ENCODE results near the gene ZNF184. TPM values are rescaled to one million over a fixed set of nuclear protein-coding genes. Genes with fewer than 3 reads are reported as not detected.

ZNF184 gene
- total RNA-seq, 1 donor from 2014 or later, result 7.6 TPM

DNA sequence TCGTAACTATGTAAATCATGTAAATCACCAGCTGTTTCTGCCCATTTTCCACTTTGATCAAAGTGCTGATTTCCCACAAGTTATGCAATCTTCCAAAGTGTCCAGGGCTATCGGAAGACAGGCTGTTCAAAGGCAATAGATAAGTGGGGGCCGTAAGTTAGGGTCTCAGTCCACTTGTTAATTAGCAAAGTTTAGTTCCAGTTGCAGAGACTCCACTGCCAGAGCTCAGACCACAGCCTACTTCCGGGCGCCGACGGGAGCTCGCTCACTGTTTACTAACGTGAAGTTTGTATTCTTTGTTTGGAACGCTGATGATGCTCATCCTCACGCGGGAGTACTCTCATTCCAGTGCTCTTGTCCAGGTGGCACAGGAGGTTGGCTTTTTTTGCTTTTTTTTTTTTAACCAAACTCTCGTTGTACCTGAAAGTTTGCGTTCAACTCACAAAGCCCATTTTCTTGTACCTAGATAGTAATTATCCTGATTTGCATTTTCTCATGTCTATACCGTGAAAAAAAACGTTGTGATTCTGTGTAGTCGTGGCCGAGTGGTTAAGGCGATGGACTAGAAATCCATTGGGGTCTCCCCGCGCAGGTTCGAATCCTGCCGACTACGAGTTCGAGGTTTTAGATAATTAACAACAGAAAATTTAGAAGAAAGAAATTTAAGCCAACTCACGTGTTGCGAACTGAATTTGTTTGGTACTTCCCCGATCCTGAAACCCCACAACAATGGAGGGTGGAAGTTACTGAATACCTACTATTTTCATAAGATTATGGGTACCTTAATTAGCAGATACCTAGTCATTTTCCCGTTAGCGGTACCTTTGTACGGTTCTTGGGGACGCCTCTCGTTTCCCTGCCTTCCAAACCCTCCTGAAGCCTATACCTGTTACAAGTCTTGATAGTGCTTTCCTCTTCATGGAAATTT lies 29.9 kb upstream of the ZNF184 start:
- no peaks in the 10 kb centered on the region for H3K9me3 Mint-ChIP-seq
- H3K4me1 Mint-ChIP-seq (ENCODE audit: low read depth), result peaks cover 32% of the 10 kb centered on the region
- H3K27me3 Mint-ChIP-seq (ENCODE audit: insufficient read depth), result peaks cover 48% of the 10 kb centered on the region
- intact Hi-C loops (cut with micrococcal nuclease), result loop anchor here (1.0 to 5.0 kb wide), 13 partner anchors 7 to 1440 kb away; partner anchors contain the start of genes POM121L2 and ZNF184
- H3K27ac Mint-ChIP-seq, result peak overlapping the region; percentile 82
- H3K36me3 Mint-ChIP-seq (ENCODE audit: low read depth), result no peaks in the 10 kb centered on the region
- DNase-seq (ENCODE audit: low spot score), result peak; percentile 48
- H3K4me3 Mint-ChIP-seq, result peak overlapping the region; percentile 90

DNA sequence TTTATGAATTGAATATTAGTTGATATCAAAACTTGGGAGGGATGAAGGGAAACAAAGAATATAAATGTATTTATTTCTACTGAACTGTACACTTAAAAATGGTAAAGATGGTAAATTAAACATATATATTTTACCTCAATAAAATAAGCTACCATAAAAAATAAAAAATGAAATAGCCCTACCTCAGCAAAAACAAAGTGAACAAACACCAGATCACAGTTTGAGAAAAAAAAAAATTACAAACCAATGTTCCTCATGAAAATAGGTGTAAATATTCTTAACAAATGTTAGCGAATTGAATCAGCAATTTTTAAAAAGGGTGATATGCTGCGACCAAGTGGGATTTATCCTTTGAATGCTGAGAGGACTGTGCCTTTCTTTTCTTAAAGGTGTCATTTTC lies 28.3 kb upstream of the ZNF184 start:
- Mint-ChIP-seq H3K4me1 (ENCODE audit: low read depth) (peaks cover 32% of the 10 kb centered on the region), H3K9me3 (no peaks in the 10 kb centered on the region), H3K36me3 (ENCODE audit: low read depth) (no peaks in the 10 kb centered on the region), H3K27me3 (ENCODE audit: insufficient read depth) (peaks cover 43% of the 10 kb centered on the region), H3K27ac (no peak overlapping the region), H3K4me3 (no peak overlapping the region)
- intact Hi-C loops (cut with micrococcal nuclease), result loop anchor here (5.0 kb wide), 3 partner anchors 91 to 1441 kb away; no protein-coding TSS in a partner anchor
- no peak for DNase-seq (ENCODE audit: low spot score)

DNA sequence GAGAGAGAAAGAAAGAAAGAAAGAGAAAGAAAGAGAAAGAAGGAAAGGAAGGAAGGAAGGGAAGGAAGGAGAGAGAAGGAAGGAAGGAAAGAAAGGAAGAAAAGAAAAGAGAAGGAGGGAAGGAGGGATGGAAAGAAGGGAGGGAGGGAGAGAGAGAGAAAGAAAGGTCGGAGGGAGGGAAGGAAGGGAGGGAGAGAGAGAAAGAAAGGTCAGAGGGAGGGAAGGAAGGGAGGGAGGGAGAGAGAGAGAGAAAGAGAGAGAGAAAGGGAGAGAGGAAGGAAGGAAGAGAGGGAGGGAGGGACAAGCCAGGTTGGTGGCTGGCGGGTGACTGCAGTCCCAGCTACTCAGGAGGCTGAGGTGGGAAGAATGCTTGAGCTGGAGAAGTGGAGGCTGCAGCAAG lies 27.3 kb upstream of the ZNF184 start:
- no peak for DNase-seq (ENCODE audit: low spot score)
- peaks cover 45% of the 10 kb centered on the region for H3K27me3 Mint-ChIP-seq (ENCODE audit: insufficient read depth)
- H3K27ac Mint-ChIP-seq, result no peak overlapping the region
- H3K9me3 Mint-ChIP-seq, result no peaks in the 10 kb centered on the region
- H3K4me1 Mint-ChIP-seq (ENCODE audit: low read depth), result peaks cover 37% of the 10 kb centered on the region
- H3K4me3 Mint-ChIP-seq, result no peak overlapping the region
- intact Hi-C loops (cut with micrococcal nuclease), result loop anchor here (5.0 kb wide), 3 partner anchors 92 to 1442 kb away; no protein-coding TSS in a partner anchor
- H3K36me3 Mint-ChIP-seq (ENCODE audit: low read depth), result no peaks in the 10 kb centered on the region

DNA sequence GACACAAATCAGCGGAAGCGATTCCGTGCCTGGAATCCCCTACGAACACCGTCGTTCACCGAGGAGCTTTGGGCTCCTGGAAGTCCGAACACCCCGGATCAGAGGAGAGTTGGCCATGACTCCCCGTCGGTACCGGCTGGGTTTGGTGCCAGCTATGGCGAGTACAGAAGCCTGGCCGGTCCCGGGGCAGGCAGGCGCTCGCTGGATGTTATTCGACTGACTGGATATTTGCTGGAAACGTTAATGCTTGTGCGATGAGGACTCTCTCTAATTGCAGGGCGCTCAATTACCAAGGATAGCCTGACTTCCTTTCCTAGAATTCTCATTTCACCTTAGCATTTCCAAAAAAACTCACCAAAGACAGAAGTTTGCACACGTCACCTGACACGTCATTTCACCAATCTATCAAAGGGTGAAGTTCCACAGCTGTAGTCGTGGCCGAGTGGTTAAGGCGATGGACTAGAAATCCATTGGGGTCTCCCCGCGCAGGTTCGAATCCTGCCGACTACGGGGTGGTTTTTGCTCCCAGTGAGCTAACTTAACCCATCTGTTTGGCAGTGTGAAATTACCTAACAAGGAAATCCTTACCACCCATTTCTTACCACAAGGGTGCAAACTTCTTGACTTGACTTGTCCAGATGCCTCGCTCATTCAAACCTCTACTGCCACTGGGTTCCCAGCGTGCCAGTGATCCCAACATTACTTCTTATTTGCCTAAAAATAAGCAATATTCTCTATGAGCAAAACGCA lies 22.7 kb upstream of the ZNF184 start:
- H3K36me3 Mint-ChIP-seq (ENCODE audit: low read depth), result no peaks in the 10 kb centered on the region
- peak; percentile 51 for DNase-seq (ENCODE audit: low spot score)
- peaks cover 16% of the 10 kb centered on the region for H3K4me1 Mint-ChIP-seq (ENCODE audit: low read depth)
- intact Hi-C loops (cut with micrococcal nuclease), result loop anchor here (1.0 kb wide), 2 partner anchors 8 to 16 kb away; no protein-coding TSS in a partner anchor
- peak overlapping the region; percentile 73 for H3K27ac Mint-ChIP-seq
- H3K4me3 Mint-ChIP-seq, result peak overlapping the region; percentile 83
- peaks cover 58% of the 10 kb centered on the region for H3K27me3 Mint-ChIP-seq (ENCODE audit: insufficient read depth)
- no peaks in the 10 kb centered on the region for H3K9me3 Mint-ChIP-seq

DNA sequence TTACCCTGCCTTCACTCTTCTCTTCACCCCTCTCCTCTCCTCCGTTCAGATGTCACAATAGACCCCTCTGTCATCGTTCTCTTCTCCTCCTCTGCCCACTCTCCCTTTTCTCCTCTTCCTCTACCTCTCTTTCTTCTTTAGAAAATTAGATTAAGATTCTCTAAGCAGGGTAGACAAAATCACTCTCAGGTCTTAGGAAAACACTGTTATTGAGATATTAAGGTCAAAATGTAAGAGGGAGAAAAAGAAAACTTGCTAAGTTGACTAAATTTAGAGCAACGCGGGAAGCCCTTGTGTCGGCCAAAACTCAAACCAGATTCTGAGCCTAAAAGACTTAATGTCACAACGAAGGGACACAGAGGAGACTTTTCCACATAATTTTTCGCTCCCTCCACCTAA lies 22.1 kb upstream of the ZNF184 start:
- Mint-ChIP-seq H3K27me3 (ENCODE audit: insufficient read depth) (peaks cover 52% of the 10 kb centered on the region), H3K27ac (no peak overlapping the region), H3K4me3 (peak overlapping the region; percentile 83), H3K4me1 (ENCODE audit: low read depth) (peaks cover 16% of the 10 kb centered on the region), H3K36me3 (ENCODE audit: low read depth) (no peaks in the 10 kb centered on the region), H3K9me3 (no peaks in the 10 kb centered on the region)
- intact Hi-C loops (cut with micrococcal nuclease), result loop anchor here (1.0 kb wide), 2 partner anchors 8 to 16 kb away; no protein-coding TSS in a partner anchor
- no peak for DNase-seq (ENCODE audit: low spot score)

DNA sequence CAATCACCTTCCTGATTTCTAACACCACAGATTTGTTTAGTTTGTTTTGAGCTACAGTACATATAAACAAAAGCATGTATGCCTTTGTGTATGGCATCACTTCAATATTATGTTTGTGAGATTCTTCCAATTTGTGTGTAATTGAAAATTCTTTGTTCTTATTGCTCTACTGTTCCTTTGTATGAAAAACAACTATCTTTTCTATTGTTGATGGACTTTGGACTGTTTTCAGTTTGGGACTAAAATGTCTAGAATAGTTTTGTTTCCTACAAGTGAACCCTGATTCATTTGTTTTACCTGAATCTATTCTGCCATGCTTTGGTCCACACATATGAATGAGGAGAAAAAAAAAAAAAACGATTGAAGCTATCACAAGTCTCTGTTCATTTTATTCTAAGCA lies 21.2 kb upstream of the ZNF184 start:
- no peak for DNase-seq (ENCODE audit: low spot score)
- Mint-ChIP-seq H3K4me3 (no peak overlapping the region), H3K27me3 (ENCODE audit: insufficient read depth) (peaks cover 46% of the 10 kb centered on the region), H3K27ac (no peak overlapping the region), H3K4me1 (ENCODE audit: low read depth) (peaks cover 16% of the 10 kb centered on the region), H3K36me3 (ENCODE audit: low read depth) (no peaks in the 10 kb centered on the region), H3K9me3 (no peaks in the 10 kb centered on the region)
- intact Hi-C loops (cut with micrococcal nuclease), result no loop called here

DNA sequence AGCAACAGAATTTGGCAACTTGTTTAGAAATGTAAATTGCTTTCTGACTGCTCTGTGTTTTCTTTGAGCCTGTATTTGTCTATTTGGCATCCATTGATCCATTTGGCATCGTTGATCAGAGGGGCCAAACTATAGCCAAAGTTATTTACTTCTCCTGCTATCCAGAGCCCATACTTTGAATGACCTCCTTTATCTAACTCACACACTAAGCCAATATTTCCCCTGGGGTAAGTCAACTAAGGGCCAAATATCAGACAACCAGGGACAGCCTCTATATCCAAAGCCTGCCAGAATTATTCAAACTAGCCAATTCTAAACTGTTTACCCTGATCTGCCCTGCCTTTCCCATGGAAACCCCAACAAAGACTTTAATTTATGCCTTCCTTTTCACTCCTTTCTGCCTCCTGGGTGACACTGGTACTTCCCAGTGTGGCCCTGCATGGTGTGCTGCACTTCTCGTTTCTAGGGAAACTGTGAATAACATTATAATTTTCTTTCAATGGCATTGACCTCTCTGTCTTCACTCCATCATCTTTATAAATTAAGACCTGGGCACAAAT lies 19.8 kb upstream of the ZNF184 start:
- H3K9me3 Mint-ChIP-seq, result no peaks in the 10 kb centered on the region
- DNase-seq (ENCODE audit: low spot score), result no peak
- H3K36me3 Mint-ChIP-seq (ENCODE audit: low read depth), result no peaks in the 10 kb centered on the region
- intact Hi-C loops (cut with micrococcal nuclease), result no loop called here
- peaks cover 36% of the 10 kb centered on the region for H3K27me3 Mint-ChIP-seq (ENCODE audit: insufficient read depth)
- H3K4me3 Mint-ChIP-seq, result no peak overlapping the region
- H3K4me1 Mint-ChIP-seq (ENCODE audit: low read depth), result peaks cover 16% of the 10 kb centered on the region
- no peak overlapping the region for H3K27ac Mint-ChIP-seq

DNA sequence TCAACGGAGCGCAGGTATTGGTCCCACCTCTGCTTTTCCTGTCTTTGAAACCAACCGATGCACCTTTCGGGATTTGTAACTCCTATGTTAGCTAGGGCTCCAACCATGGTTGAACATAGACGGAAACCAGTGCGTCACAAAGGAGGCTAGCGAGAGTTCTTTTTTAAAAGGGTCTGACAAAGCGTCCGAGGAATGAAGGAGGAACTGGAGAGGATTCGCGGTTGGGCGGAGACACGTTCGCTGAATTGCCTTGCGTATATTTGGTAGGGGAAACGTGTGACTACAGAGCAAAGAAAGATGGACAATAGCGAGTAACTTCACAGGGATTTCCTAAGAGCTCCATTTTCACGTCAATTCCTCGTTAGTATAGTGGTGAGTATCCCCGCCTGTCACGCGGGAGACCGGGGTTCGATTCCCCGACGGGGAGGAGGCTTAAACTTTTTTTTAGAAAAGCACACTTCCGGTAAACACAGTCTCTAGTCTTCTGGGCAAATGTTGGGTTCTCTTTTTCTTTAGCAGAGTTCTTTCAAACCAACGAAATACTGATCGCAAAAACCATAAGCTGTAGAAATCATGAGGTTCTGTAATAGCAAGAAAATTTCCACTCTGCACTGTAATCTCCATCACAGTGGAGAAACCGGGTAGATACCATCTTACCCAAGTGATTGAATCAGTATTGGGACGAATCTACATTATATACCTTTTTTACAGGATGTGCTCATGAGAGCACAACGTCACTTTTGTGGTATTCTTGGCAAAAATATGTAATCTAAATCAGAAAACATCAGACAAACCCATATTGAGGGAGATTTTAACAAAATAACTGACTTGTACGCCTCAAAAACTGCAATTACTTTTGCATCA lies 6.6 kb upstream of the ZNF184 start:
- peaks cover 10% of the 10 kb centered on the region for H3K27me3 Mint-ChIP-seq (ENCODE audit: insufficient read depth)
- intact Hi-C loops (cut with micrococcal nuclease), result loop anchor here (1.0 to 10.0 kb wide), 18 partner anchors 8 to 1463 kb away; partner anchors contain the start of genes ZKSCAN8, ZNF391 and ZSCAN26
- no peaks in the 10 kb centered on the region for H3K9me3 Mint-ChIP-seq
- no peaks in the 10 kb centered on the region for H3K36me3 Mint-ChIP-seq (ENCODE audit: low read depth)
- no peaks in the 10 kb centered on the region for H3K4me1 Mint-ChIP-seq (ENCODE audit: low read depth)
- peak; percentile 81 for DNase-seq (ENCODE audit: low spot score)
- no peak overlapping the region for H3K4me3 Mint-ChIP-seq
- no peak overlapping the region for H3K27ac Mint-ChIP-seq

DNA sequence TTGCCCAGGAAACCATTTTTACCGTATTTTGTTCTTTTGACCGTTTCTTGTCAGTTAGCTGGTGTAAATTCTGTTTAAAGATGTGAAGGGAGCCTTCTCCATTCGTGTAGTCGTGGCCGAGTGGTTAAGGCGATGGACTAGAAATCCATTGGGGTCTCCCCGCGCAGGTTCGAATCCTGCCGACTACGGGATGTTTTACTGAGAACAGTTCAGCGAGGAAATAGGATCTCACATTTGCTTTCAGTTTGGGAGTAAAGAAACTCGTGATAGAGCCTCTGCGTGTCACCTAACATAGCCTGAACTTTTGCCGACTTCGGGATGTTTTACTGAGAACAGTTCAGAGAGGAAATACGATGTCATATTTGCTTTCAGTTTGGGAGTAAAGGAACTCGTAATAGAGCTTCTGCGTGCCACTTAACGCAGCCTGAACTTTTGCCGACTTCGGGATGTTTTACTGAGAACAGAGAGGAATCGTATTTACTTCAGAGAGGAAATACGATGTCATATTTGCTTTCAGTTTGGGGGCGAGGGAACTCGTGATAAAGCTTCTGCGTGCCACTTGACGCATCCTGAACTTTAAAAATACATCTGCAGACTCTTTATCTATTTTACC lies 5.9 kb upstream of the ZNF184 start:
- Mint-ChIP-seq H3K4me3 (no peak overlapping the region), H3K27ac (no peak overlapping the region), H3K4me1 (ENCODE audit: low read depth) (no peaks in the 10 kb centered on the region), H3K27me3 (ENCODE audit: insufficient read depth) (peaks cover 10% of the 10 kb centered on the region), H3K36me3 (ENCODE audit: low read depth) (no peaks in the 10 kb centered on the region), H3K9me3 (no peaks in the 10 kb centered on the region)
- DNase-seq (ENCODE audit: low spot score), result peak; percentile 81
- intact Hi-C loops (cut with micrococcal nuclease), result loop anchor here (1.0 to 10.0 kb wide), 19 partner anchors 8 to 1463 kb away; partner anchors contain the start of genes ZKSCAN8, ZNF391 and ZSCAN26

DNA sequence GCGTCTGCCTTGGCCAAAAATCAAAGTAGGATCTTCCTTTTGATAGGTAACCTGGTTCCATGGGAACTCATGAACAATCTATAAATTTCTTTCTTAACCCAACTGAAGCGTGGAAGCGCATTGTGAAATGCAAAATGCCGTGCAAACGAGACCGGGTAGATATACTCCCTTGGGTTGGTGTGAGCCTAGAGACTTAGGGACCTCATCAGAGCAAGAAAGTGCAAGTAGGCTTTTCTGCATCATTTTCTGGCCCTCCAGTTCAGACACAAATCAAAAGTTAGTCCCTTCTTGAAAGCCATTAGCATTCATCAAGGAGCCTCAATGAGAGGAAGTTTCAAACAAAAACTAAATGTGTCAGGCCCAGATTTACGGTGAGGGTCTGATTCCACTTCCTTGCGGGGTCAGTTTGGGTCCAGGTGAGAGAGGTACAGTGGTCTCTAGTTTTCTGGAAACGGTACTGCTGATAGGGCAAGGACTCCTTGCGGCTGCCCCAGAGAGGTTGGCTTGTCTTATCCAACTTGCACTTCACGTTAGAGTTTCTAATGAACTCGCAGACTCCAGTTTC lies 5.3 kb upstream of the ZNF184 start:
- intact Hi-C loops (cut with micrococcal nuclease), result loop anchor here (1.0 to 10.0 kb wide), 11 partner anchors 89 to 1464 kb away; partner anchors contain the start of genes ZKSCAN8, ZNF391 and ZSCAN26
- Mint-ChIP-seq H3K27ac (no peak overlapping the region), H3K4me3 (no peak overlapping the region), H3K36me3 (ENCODE audit: low read depth) (no peaks in the 10 kb centered on the region), H3K4me1 (ENCODE audit: low read depth) (no peaks in the 10 kb centered on the region), H3K9me3 (no peaks in the 10 kb centered on the region), H3K27me3 (ENCODE audit: insufficient read depth) (peaks cover 10% of the 10 kb centered on the region)
- DNase-seq (ENCODE audit: low spot score), result no peak

DNA sequence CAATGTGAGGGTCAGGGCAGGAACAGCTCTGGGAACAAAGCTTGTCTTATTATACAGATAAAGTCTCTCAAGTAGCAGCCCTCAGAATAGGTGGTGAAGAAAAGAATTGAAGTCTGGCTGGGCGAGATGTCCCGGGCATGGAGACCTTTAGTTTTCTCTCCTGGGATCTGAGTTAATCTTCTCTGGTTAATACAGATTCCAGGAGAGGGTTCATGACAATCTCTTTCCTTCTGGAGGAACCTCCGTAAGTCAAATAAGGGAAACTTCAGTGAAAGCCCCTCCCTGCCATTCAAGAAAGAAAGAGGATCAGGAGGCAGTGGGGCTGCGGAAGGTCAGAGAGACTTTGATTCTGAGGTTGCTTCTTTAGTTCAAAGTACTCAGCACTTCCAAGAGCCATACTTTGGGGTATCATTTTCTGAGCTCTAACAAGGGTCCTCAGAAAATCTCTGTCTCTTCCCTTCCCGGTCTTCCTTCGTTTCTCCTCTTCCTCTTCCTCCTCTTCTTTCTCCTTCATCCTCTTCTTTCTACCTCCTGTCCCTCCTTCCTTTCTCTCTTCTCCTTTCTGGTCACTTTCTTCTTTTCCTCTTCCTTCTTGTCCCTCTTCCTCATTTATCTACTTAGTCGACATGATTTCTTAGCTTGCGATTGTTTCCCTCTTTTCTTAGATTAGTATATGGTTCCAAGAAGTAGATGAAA lies 4.6 kb upstream of the ZNF184 start:
- H3K4me1 Mint-ChIP-seq (ENCODE audit: low read depth), result no peaks in the 10 kb centered on the region
- H3K27me3 Mint-ChIP-seq (ENCODE audit: insufficient read depth), result peaks cover 6% of the 10 kb centered on the region
- DNase-seq (ENCODE audit: low spot score), result no peak
- peak overlapping the region; percentile 40 for H3K27ac Mint-ChIP-seq
- no peaks in the 10 kb centered on the region for H3K9me3 Mint-ChIP-seq
- H3K4me3 Mint-ChIP-seq, result peak overlapping the region; percentile 45
- H3K36me3 Mint-ChIP-seq (ENCODE audit: low read depth), result no peaks in the 10 kb centered on the region
- intact Hi-C loops (cut with micrococcal nuclease), result loop anchor here (1.0 to 10.0 kb wide), 11 partner anchors 89 to 1465 kb away; partner anchors contain the start of genes ZKSCAN8, ZNF391 and ZSCAN26

Data from activated T-helper 1 cell treated with anti-CD3 and anti-CD28 coated beads, Interleukin-12 subunit alpha, Interleukin-12 subunit beta, Interleukin-2, Interleukin-4 antibody, amounts not matched to agents 30 ng/mL and 10 ng/mL and 1 ng/mL, durations not matched to agents 14 hours and 24 hours and 36 hours (primary cell).